GM21381 (cell line): ENCODE data around the gene AIMP2.
"Not testable (repeated sequence)": the region's sequence is repeated elsewhere in the genome, so short reads cannot be mapped to it uniquely, and the experiment has no call there.

Source experiments
- ATAC-seq: cut with Tn5 transposase; IDR thresholded peaks from one replicate; pipeline ENCODE4 v1.9.1; 2021; ENCODE audit warnings: mild to moderate bottlenecking, moderate library complexity; ENCODE audit not compliant: unreplicated experiment

Gene AIMP2

DNA sequence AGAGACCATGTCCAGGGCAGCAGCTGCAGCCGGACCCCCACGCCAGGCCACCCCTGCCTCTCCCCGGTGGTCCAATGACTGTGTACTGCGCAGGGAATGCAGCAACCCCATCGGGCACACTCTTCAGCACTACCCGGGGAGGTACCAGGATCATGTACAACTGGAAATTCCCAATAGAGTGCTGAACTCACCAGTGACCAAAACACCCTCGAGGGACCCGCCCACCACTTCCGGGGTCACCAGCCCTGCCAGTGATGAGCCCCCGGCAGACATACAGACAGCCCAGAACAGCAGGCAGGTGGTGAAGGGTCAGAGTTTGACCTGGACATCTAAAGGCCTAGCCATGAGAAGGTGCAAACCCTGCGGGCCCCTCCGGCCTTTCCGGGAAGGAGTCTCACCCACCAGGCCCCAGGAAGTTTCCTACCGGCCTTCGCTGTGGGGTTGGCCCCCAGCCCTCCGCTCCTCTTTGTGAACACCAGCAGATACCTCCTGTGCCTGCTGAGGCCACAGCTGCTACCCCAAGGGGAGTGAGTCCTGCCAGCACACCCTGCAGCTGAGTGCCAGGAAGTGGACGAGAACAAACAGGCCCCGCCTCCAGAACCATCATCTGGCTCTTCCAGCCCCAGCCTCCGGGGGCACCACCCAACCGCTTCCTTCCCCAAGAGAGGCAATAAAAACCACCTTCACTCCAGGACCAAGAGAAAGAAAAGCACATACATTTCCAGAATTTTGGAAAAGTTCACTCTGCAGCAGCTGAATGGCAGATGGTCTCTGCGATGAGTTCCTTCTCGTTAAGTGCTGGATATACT is 17.1 kb downstream of the AIMP2 start:
- peak; percentile 81 for ATAC-seq

DNA sequence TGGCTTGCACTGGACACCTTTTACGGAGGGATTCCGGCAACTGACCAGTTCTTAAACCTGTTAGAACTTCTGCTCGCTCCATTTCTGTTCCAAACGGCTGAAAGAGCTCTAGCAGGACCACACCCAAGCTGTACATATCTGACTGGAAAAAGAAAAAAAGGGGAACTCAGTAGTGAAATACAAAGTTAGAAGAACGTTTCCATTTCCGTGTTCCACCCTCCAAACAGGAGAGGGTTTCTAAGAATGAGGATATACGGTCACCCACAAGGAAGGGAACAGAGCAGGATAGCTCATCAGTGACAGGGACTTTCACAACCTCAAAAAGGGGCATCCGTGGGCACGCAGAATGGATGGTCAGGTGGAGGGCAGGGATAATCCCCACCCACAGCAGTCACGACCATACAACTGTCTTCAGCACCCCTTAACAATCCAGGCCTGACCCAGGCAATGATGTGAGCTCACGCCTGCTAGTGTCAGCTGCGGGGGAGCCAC is 17.8 kb downstream of the AIMP2 start:
- no peak for ATAC-seq

DNA sequence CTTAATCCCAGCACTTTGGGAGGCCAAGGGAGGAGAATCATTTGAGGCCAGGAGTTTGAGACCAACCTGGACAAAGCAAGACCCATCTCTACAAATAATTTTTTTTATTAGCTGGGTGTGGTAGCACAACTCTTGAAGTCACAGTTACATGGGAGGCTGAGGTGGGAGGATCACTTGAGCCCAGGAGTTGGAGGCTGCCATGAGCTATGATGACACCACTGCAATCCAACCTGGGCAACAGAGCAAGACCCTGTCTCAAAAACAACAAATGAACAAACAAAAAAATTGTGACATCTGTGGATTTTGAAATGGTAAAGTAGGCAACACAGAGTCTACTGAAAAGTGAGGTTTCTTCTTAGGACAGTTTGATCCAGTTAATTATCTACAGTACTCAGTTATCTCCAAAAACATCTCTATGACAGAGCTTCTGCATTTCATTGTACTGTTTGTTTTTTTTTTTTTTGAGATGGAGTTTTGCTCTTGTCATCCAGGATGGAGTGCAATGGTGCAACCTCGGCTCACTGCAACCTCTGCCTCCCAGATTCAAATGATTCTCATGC is 18.8 kb downstream of the AIMP2 start:
- no peak for ATAC-seq

DNA sequence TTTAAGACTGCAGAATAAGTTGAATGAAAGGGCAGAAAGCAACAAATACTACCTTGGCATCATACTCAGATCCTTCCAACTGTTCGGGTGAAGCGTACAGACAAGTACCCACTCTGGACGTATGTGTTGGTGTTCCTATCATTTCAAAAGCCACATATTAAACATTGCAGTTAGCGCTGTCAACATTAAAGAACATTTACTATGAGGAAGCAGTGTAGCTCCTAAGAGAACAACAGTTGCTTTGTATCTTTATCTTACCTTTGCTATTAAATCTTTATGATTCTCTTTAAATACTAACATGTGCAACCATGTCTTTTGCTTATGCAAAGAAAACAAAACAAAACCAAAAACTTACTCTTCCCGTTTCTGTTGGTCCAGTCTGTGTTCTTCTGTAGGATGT is 19.5 kb downstream of the AIMP2 start:
- no peak for ATAC-seq

DNA sequence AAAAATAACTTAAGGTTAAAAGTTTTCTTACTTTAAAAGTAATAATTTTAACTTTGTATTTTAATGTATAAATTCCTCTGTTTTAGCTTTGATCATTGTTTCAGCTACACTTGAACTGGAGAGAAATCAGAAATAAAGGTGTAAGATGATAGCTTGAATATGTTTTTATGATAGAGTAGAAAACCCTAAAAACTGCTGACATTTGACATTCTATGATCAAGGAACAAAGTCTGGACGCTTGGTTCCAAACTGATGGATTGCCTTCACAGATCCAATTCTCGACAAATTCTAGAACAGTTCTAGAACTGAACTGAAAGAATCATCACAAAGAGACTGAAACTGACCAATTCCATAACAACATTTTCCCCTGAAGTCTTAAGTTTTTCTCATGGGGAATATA is 21.9 kb downstream of the AIMP2 start, which contains the start of gene ANKRD61:
TSS of gene ANKRD61 (plus strand) at position 389 of the 400 bp plus-strand sequence. CDS start at position 389, 0 bp downstream.
- no peak for ATAC-seq

DNA sequence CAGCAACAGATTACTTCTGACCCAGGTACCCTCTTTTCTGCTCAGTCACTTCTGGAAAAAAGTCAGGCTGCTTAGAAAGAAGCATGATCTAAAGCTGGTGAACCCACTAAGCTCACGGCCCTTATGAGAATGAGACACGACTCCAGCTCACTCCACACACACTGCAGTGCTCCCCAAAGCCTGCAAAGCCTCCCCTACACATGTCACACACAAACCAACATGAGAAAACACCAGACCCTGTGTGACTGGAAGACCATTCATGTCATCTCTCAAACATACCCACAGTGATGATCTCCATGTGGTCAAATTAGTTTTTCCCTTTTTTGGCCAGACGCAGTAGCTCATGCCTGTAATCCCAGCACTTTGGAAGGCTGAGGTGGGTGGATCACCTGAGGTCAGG is 22.5 kb downstream of the AIMP2 start:
- no peak for ATAC-seq

DNA sequence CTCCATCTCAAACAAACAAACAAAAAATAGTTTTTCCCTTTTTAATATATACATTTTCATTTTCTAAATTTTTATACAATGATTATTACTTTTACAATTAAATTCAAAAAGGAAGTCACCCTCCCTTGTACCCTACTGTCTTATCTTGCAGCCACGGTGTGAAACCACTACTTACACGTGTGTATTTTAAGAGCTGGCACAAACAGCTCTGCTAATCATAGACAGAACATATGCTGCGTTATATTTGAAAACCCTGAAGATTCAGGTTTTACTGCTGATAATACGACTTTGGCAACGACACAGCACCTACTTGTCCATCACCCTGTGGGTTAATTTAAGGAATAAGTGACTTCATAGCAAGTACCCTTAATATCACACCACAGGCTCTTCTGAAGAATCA is 23.1 kb downstream of the AIMP2 start:
- ATAC-seq = no peak

DNA sequence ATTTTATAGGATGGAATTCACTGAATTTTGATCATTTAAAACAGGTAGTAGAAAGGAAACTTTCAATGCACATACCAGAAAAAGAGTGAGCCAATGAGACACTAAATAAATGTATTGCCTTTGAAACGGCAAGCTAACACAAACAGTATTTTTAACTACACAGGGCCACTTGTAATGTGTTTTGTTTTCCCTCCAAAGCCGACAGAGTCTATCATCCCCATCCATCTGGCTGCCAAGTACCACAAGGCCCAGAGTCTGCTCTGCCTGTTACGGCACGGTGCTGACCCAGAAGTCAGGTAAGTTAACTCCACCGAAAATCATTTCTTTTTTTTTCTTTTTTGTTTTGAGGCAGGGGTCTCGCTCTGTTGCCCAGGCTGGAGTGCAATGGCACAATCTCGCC is 23.6 kb downstream of the AIMP2 start:
- no peak for ATAC-seq

DNA sequence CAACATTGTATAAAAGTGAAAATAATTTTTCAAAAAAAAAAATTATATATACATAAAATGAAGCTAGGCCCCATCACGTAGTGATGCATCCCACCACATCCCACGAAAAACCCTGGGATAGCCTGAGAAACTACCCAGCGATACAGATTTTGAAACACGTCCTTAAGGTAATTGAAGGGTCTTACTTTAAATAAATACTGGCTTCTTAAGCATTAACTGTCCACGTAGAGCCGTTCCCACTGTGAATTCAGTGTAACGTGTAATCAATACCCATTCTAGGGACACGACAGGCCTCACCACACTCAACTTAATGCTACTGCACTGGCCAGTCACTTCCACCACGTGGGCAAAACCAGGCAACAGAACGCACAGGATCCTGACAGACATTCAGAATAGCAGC is 26.1 kb downstream of the AIMP2 start:
- no peak for ATAC-seq

DNA sequence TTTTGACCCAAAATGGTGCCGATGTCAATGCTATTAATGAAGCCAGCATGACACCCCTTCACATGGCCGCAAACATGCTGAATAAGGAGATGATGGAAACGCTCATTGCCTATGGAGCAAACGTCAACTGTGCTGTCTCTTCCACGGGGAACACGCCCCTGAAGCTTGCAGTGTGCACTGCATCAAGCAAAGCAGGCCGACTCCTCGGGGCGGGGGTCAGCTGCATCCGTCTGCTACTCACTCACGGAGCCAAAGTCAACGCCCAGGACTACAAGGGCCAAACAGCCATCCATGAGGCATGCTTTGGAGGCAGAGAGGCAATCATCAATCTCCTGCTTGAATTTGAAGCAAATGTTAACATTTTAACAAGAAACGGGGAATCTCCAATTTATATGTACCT is 26.6 kb downstream of the AIMP2 start:
- no peak for ATAC-seq

DNA sequence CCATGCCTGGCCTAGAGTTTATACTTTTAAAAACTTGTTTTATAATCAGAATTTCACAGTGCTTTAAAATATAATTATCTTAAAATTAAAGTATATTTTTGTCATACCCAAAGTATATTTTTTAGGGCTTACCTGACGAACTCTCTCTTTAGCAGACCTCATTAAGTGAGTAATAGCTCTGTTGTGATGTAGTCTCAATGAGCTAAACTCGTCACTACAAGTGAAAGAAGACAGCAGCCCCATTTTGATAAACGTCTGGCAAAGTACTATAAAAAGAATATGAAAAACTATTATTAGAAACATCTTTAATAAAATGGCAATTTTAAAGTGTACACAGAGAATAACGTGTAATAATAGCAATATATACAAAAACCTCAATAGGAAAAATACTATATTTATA is 40.7 kb downstream of the AIMP2 start:
- ATAC-seq = no peak

DNA sequence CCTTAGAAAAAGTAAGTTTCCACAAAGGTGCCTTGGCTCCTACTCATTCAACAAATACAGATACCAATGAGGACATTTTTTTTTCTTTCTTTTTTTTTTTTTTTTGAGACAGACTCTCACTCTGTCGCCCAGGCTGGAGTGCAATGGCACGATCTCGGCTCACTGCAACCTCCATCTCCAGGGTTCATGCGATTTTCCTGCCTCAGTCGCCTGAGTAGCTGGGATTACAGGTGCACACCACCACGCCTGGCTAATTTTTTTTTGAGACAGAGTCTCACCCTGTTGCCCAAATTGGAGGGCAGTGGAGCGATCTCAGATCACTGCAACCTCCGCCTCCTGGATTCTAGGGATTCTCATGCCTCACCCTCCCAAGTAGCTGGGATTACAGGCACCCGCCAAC is 42.1 kb downstream of the AIMP2 start:
- ATAC-seq = not testable (repeated sequence)

DNA sequence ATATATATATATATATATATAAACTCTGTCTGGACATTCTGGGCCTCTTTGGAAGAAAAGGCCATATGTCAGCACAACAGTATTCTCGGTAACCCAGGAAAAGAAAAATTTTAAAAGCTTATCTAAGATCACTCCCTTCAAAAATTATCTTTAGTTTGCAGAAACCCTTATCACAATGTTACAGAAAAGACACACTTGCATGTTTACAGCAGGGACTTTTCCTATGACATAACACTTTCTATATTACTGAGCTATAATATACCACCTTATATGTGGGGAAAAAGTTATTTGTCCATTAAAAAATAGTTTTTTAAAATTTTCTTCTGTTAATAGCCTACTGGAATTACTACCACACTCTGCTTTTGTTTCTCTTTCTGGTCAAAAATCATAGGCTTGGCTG is 47.5 kb downstream of the AIMP2 start:
- ATAC-seq = no peak

DNA sequence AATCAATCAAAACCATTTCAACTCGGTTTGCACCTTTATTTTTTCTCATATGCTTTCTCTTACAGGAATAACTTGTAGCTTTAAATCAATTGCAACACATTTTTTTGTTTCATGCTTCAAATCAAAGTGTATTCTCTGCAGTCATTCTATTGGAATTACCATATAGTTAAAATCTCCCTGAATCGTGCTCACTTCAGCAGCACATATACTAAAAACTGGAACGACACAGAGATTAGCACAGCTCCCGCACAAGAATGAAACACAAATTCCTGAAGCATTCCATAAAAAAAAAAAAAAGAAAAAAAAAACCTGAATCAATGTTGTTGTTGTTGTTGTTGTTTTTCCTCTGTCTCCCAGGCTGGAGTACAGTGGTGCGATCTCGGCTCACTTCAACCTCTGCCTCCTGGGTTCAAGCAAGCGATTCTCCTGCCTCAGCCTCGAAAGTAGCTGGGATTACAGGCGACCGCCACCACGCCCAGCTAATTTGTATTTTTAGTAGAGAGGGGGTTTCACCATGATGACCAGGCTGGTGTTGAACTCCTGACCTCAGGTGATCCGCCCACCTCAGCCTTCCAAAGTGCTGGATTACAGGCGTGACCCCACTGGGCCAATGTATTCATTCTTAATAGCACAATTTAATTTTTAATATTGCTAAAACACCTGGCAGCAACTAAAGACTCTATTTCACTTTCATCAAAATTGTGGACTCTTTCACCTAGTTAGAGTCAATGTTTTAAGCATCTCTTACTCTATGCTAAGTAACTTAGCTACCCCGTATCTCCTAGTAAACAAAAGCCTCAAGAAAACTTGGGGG is 48.5 kb downstream of the AIMP2 start:
- ATAC-seq = no peak

DNA sequence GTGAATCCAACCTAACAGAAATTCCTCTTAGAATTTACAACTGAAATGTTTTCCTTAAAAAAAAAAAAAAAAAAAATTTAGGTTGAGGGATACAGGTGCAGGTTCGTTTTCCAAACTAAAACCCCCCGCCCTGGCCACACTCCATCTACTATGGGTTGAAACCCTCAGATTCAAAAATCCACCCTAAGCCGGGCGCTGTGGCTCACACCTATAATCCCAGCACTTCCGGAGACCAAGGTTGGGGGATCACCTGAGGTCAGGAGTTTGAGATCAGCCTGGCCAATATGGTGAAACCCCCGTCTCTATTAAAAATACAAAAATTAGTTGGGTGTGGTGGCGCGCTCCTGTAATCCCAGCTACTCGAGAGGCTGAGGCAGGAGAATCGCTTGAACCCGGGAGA is 50.9 kb downstream of the AIMP2 start:
- ATAC-seq = not testable (repeated sequence)

DNA sequence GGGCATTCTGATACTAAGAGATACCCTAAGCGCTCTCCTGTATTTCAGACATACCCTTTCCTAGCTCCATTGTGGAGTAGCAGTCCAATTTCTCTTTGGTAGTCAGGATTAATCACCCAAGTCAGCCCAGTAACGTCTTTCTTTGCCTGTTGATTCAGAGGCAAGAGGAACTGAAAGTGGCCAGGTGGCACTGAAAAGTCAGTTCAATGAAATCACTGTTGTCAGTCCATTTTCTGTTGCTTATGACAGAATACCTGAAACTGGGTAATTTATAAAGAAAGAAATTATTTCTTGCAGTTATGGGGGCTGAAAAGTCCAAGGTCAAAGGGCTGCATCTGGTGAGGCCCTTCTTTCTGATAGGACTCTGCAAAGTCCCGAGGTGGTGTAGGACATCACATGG is 62.3 kb downstream of the AIMP2 start:
- ATAC-seq = no peak
